Endothelial cell (in vitro differentiated cells): ENCODE data around the gene KRTAP2-4. TPM values are rescaled to one million over a fixed set of nuclear protein-coding genes. Genes with fewer than 3 reads are reported as not detected.
"Not testable (repeated sequence)": the region's sequence is repeated elsewhere in the genome, so short reads cannot be mapped to it uniquely, and the experiment has no call there.

ENCODE experiments used
- DNase-seq: peaks from one replicate; pipeline ENCODE4 v3.0.0; 2021; ENCODE audit warnings: low spot score
- H3K27ac Mint-ChIP-seq: one replicate; pipeline ENCODE4 v1.8.0; 2021; ENCODE audit warnings: mixed read lengths, inconsistent platforms; ENCODE audit not compliant: unreplicated experiment
- H3K27me3 Mint-ChIP-seq: one replicate; pipeline ENCODE4 v1.8.0; 2021; ENCODE audit warnings: mild to moderate bottlenecking, moderate library complexity, mixed read lengths, inconsistent platforms; ENCODE audit not compliant: unreplicated experiment
- H3K36me3 Mint-ChIP-seq: one replicate; pipeline ENCODE4 v1.8.0; 2021; ENCODE audit warnings: mild to moderate bottlenecking, low read depth, mixed read lengths, inconsistent platforms; ENCODE audit not compliant: unreplicated experiment
- H3K4me1 Mint-ChIP-seq: one replicate; pipeline ENCODE4 v1.8.0; 2021; ENCODE audit warnings: mild to moderate bottlenecking, mixed read lengths, inconsistent platforms; ENCODE audit not compliant: unreplicated experiment
- H3K4me3 Mint-ChIP-seq: one replicate; pipeline ENCODE4 v1.8.0; 2021; ENCODE audit warnings: mild to moderate bottlenecking, mixed read lengths, inconsistent platforms; ENCODE audit not compliant: unreplicated experiment
- H3K9me3 Mint-ChIP-seq: one replicate; pipeline ENCODE4 v1.8.0; 2021; ENCODE audit warnings: mixed read lengths, inconsistent platforms; ENCODE audit not compliant: unreplicated experiment
- total RNA-seq: library from RNA; stranded (reverse); fragmentation: NEBNext Ultra II Directional; extraction: Animal tissue kit (Norgen Biotek cat#: 25700); gene quantifications from one replicate; pipeline ENCODE4 v1.2.1, GENCODE V29; 2021; ENCODE audit not compliant: unreplicated experiment
- TF ChIP-seq, protein P1 (sequence below): fragments of 200-600 bp; sonication (generic); IDR thresholded peaks from one replicate; pipeline ENCODE4 v1.5.0; 2021; ENCODE audit warnings: antibody characterized with exemption; ENCODE audit not compliant: unreplicated experiment

Gene KRTAP2-4
- total RNA-seq, 1 donor from 2014 or later = not detected

DNA sequence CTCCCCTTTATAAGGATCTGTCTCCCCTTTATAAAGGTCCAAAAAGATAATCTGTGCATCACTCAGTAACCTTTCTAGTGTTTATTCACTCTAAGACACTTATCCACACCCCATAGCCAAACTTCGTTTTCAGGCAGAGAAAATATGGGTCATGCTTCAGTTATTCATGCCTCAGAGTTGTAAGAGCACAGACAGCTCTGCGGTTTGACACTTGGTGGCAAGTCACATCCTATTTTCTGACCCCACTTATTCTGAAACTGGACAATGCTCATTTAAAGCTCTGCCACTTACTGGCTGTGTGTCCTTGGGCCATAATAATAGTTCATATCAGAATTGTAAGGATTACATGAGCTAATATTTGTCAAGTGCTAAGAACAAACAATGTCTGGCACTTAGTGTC lies 16.6 kb downstream of the KRTAP2-4 start:
- H3K4me1 Mint-ChIP-seq = no peaks in the 10 kb centered on the region
- no peak overlapping the region for H3K4me3 Mint-ChIP-seq
- H3K36me3 Mint-ChIP-seq = no peaks in the 10 kb centered on the region
- no peaks in the 10 kb centered on the region for H3K9me3 Mint-ChIP-seq
- no peak overlapping the region for H3K27ac Mint-ChIP-seq
- H3K27me3 Mint-ChIP-seq = peaks cover 1% of the 10 kb centered on the region
- DNase-seq = no peak
- TF ChIP-seq, protein P1, sequence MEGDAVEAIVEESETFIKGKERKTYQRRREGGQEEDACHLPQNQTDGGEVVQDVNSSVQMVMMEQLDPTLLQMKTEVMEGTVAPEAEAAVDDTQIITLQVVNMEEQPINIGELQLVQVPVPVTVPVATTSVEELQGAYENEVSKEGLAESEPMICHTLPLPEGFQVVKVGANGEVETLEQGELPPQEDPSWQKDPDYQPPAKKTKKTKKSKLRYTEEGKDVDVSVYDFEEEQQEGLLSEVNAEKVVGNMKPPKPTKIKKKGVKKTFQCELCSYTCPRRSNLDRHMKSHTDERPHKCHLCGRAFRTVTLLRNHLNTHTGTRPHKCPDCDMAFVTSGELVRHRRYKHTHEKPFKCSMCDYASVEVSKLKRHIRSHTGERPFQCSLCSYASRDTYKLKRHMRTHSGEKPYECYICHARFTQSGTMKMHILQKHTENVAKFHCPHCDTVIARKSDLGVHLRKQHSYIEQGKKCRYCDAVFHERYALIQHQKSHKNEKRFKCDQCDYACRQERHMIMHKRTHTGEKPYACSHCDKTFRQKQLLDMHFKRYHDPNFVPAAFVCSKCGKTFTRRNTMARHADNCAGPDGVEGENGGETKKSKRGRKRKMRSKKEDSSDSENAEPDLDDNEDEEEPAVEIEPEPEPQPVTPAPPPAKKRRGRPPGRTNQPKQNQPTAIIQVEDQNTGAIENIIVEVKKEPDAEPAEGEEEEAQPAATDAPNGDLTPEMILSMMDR = no peak

DNA sequence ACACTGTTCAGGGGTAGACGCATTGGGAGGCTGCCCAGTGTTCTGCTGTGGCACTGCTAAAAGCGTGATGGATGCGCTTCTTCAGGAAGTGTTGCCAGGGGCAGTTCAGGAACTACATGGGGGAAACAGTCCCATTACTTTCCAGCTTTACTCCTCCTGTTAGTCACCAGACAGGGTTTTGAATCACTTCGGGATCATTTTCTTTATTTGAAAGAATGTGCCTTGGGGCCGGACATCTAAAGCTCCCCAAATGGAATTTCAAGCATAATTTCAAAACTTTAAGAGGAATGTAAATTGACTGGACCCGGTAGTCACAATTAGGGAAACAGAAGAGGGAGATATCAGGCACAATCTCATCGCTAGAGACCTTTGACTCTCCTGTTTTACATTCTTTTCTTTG lies 17.2 kb downstream of the KRTAP2-4 start:
- Mint-ChIP-seq H3K4me1 (no peaks in the 10 kb centered on the region), H3K27me3 (peaks cover 1% of the 10 kb centered on the region), H3K27ac (no peak overlapping the region), H3K4me3 (no peak overlapping the region), H3K36me3 (no peaks in the 10 kb centered on the region), H3K9me3 (no peaks in the 10 kb centered on the region)
- TF ChIP-seq, protein P1 = no peak
- DNase-seq = no peak

DNA sequence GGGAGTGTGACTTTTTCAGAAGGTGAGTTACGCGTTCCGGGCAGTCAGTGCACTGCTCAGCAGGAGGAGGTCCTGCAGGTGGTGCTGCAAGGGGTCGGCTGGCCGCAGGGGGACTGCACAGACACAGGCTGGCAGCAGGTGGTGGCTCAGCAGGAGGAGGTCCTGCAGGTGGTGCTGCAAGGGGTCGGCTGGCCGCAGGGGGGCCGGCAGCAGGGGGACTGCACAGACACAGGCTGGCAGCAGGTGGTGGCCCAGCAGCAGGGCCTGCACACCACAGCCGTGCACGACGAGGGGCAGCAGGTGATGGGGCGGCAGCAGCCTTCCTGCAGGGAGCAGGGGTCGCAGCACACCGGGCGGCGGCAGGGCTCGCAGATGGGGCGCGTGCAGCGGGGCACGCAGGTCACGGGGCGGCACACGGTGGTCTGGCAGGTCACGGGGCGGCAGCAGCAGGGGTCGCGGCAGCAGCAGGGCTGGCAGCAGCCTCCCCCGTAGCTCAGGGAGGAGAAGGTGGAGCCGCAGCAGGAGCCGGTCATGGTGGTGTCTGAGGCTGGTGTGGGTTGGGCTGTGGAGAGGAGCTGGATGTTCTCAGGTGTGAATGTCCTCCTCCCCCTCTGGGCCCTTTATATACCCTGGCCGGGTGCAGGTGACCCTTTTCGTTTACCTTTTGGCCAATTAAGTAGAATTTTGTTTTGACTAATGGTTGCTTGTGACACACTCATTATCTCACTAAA lies 18.8 kb downstream of the KRTAP2-4 start, which contains the start of gene KRTAP2-1:
Gene KRTAP2-1 (minus strand): TSS at position 582 of the 731 bp plus-strand sequence. CDS start 49 bp downstream, at position 533.
- DNase-seq, H3K27me3 Mint-ChIP-seq, H3K4me3 Mint-ChIP-seq, H3K27ac Mint-ChIP-seq, H3K4me1 Mint-ChIP-seq, H3K9me3 Mint-ChIP-seq, H3K36me3 Mint-ChIP-seq: not testable (repeated sequence)

DNA sequence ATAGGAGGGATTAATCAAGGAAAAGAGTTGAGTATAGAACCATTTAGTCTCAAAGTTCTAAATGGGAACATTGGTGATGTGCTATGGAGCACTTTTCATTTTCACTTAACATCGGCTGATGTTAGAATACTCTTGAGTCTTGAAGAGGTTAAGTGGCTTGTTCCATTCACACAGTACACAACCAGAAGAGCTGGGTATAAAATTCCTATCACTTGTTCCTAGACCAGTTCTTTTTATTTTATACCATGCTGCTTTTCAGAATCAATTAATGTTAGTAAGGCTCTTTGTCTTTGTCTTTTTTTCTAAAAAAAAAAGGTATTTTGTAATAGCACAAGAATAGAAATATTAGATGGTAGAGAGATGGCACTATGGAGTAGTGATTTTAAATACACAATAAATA lies 22.7 kb downstream of the KRTAP2-4 start:
- Mint-ChIP-seq H3K36me3 (no peaks in the 10 kb centered on the region), H3K4me1 (no peaks in the 10 kb centered on the region), H3K27me3 (peaks cover 3% of the 10 kb centered on the region), H3K9me3 (no peaks in the 10 kb centered on the region), H3K4me3 (no peak overlapping the region), H3K27ac (no peak overlapping the region)
- TF ChIP-seq, protein P1 = no peak
- no peak for DNase-seq

DNA sequence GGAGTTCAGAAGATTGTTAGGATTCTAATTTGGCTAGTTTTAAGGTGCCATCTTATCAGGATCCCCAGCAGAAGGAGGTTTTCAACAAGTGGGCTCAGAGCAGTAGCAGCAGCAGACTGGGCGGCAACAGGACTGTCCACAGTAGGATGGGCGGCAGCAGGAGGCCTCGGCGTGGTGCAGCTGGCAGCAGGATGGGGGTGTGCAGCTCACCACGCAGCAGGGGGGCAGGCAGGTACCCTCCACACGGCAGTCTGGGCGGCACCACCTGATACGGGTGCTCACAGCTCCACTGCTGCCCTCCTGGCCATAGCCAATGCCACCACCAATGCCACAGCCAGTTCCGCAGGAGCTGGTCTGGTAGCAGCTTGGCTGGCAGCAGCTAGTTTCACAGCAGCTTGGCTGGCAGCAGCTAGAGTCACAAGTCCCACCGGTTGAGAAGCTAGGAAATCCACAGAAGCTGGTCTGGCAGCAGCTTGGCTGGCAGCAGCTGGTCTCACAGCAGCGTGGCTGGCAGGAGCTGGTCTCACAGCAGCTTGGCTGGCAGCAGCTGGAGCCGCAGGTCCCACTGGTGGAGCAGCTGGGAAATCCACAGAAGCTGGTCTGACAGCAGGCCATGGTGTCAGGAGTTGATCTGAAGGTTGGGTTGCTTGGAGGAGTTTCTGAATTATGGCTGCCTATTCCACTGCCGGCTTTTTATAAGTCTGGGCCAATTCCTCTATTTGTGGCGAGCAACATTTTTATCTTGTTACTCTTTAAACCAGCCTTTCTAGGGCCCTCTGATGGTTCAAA lies 24.7 kb downstream of the KRTAP2-4 start, which contains the start of gene KRTAP1-1:
Gene KRTAP1-1 (minus strand): TSS at position 668 of the 789 bp plus-strand sequence. CDS start 53 bp downstream, at position 615.
- not testable (repeated sequence) for H3K36me3 Mint-ChIP-seq, H3K27me3 Mint-ChIP-seq, H3K27ac Mint-ChIP-seq, DNase-seq, H3K4me3 Mint-ChIP-seq, H3K4me1 Mint-ChIP-seq, H3K9me3 Mint-ChIP-seq
